GM06990 (cell line): ENCODE data around the gene RAB4A.

Experiments used
- DNase-seq: peaks from one replicate; pipeline ENCODE4 v3.0.0-alpha.2; 2011; ENCODE audit not compliant: insufficient read length; ENCODE audit errors: extremely low read depth
- H3K27me3 ChIP-seq: replicated peaks from 2 replicates; pipeline ENCODE4 v1.6.0; 2011; ENCODE audit warnings: low read length; ENCODE audit not compliant: control insufficient read depth, insufficient read depth
- H3K36me3 ChIP-seq: 2 replicates; pipeline ENCODE4 v1.5.1; 2011; ENCODE audit warnings: low read length; ENCODE audit not compliant: control insufficient read depth, insufficient read depth
- H3K4me3 ChIP-seq: replicated peaks from 2 replicates; pipeline ENCODE4 v1.5.1; 2011; ENCODE audit warnings: low read depth, mild to moderate bottlenecking, control low read depth, low read length
- CTCF ChIP-seq: IDR thresholded peaks from 2 replicates; pipeline ENCODE4 v1.5.1; 2011; ENCODE audit warnings: low read length, control low read depth, mild to moderate bottlenecking, inconsistent platforms; ENCODE audit not compliant: insufficient read depth, poor library complexity, severe bottlenecking

The RAB4A gene

GRCh38 chr1:229226796-229227195 lies 44.1 kb upstream of the RAB4A start:
- no peaks in the 10 kb centered on the region; the same call in none of the 2 replicates for H3K27me3 ChIP-seq
- TF ChIP-seq CTCF: no peak
- H3K4me3 ChIP-seq: no peak overlapping the region
- DNase-seq: no peak
- H3K36me3 ChIP-seq: no peaks in the 10 kb centered on the region

GRCh38 chr1:229227298-229227919 lies 43.5 kb upstream of the RAB4A start:
- peak; percentile 83 for TF ChIP-seq CTCF
- no peaks in the 10 kb centered on the region for H3K36me3 ChIP-seq
- H3K4me3 ChIP-seq: no peak overlapping the region
- DNase-seq: peak; percentile 32
- no peaks in the 10 kb centered on the region; the same call in none of the 2 replicates for H3K27me3 ChIP-seq

- Histone ChIP-seq H3K36me3 (no peaks in the 10 kb centered on the region), H3K4me3 (no peak overlapping the region), H3K27me3 (no peaks in the 10 kb centered on the region; the same call in none of the 2 replicates)
- no peak for TF ChIP-seq CTCF
- DNase-seq: no peak
These were observed 42.4 kb upstream of the RAB4A start for GRCh38 chr1:229228522-229228921.

GRCh38 chr1:229229137-229229720 lies 41.7 kb upstream of the RAB4A start:
- no peak for TF ChIP-seq CTCF
- Histone ChIP-seq H3K27me3 (no peaks in the 10 kb centered on the region; the same call in none of the 2 replicates), H3K4me3 (no peak overlapping the region), H3K36me3 (no peaks in the 10 kb centered on the region)
- DNase-seq: no peak

GRCh38 chr1:229229721-229230139 lies 41.2 kb upstream of the RAB4A start:
- Histone ChIP-seq H3K36me3 (no peaks in the 10 kb centered on the region), H3K4me3 (no peak overlapping the region), H3K27me3 (no peaks in the 10 kb centered on the region; the same call in none of the 2 replicates)
- TF ChIP-seq CTCF: no peak
- no peak for DNase-seq
